DMS114 treated with DMSO at 0.1 percent for 48 hours (cell line): ENCODE data around the gene CAMK1D.

Source experiments
- DNase-seq: peaks from one replicate; lab custom pipeline; 2025; ENCODE audit not compliant: unreplicated experiment; lab: John Stamatoyannopoulos, UW

Gene CAMK1D

DNA sequence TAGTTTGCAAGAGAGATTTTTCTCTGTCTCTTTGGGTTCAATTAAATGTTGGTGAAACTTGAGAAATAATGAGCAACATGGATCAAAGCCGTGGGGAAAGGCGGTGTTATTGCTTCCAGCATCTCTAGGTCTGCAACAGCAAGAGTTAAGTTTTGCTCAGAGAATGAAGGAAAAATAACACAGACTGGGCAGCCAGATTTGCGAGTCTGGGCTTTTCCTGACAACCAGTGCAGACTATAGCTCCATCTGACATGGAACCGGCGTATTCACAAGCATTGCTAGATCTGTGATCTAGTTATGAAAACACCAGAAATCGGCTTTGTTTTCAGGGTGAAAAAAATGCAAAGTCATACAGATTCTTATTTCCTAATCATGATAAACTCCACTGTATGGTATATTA is 110.4 kb downstream of the CAMK1D start:
- DNase-seq, result no peak

DNA sequence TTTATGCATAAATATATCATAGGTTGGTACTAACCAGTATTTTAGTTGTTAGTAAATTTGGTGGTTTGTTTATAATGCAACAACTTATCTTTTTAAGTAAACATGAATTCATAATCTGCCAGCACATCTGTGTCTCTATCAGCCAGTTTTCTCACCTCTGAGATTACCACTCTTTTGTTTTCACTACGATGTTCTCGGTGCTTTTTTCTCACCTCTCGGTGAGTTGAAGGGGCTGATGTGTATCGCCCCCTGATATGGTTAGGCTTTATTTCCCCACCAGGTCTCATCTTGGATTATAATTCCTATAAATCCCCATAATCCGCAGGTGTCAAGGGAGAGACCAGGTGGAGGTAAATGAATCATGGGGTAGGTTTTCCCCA is 114.1 kb downstream of the CAMK1D start:
- DNase-seq, result no peak

DNA sequence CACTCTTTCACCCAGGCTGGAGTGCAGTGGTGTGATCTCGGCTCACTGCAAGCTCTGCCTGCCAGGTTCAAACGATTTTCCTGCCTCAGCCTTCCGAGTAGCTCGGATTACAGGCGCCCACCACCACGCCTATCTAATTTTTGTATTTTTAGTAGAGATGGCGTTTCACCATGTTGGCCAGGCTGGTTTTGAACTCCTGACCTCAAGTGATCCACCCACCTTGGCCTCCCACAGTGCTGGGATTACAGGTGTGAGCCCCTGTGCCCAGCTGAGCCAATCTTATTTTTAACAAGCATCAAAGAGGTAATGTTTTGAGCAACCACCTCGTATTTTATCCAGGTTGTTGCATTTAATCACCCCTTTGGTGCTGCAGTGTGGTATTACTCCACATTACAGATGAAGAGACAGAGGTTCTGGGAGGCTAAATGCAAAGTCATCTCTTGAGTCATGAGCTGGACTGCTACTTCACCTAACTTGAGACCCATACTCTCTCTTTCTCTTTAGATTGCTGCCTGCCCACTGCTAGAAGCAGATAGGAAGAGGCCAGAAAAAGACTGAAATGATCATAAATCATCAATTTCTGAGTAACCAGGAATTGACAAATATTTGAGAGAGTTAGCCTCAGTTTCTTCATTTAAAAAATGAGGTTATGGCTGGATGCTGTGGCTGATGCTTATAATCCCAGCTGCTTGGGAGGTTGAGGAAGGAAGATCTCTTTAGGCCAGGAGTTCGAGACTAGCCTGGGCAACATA is 116.2 kb downstream of the CAMK1D start:
- DNase-seq, result no peak

DNA sequence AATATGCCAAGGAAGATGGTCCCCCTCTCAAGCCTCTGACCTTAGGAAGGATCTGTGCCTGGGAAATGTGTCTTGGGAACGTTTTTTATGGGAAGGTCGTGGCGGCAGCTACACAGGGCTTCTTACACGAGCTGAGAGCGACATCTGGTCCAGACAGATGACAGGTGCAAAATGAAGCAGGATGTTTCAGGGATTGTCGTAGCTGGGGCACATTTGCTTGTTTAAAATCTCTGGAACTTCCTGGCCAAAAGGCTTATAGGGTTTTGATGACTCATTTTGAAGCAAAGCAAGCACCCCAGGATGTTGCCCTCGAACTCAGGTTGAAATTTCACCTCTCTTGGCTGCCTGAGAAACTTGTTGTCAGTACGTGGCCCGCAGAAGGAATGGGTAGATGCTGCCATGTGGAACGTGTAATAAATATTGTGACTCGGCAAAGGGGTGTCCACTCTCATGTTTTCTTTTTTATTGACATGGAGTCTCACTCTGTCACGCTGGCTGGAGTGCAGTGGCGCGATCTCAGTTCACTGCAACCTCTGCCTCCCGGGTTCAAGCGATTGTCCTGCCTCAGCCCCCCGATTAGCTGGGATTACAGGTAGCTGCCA is 117.5 kb downstream of the CAMK1D start:
- DNase-seq, result no peak

DNA sequence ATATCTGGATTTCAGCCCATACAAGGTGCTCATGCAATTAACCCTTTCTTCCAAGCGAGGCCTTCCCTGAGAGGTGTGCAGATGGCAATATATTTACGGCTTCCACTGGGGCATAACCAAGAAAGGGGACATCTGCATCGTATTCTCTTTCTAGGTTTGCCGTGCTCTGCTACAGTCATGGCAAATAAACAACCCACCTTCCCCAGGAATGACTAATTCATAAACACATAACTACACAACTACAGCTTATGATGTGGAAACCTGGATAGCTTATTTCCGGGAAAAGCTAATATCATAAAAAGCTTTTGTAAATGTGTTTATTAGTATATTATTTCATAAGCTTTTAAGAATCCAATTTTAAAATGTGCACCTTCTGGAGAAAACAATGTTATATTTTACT is 120.0 kb downstream of the CAMK1D start:
- no peak for DNase-seq

DNA sequence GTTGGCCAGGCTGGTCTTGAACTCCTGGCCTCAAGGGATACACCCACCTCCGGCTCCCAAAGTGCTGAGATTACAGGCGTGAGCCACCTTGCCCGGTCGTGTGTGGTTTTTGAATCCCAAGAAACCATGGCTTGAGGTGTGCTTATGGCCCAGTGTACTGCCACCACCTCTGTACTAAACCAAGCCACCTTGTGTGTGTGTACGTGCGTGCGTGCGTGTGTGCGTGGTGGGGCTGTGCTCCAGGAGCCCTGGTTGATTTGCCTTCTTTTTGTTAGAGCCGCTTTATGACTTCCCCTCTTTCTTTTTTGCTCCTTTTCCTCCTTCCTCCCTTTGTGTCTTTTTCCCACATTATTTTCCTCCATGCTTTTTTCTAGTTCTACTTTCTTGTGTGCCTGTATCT is 121.4 kb downstream of the CAMK1D start:
- DNase-seq, result no peak

DNA sequence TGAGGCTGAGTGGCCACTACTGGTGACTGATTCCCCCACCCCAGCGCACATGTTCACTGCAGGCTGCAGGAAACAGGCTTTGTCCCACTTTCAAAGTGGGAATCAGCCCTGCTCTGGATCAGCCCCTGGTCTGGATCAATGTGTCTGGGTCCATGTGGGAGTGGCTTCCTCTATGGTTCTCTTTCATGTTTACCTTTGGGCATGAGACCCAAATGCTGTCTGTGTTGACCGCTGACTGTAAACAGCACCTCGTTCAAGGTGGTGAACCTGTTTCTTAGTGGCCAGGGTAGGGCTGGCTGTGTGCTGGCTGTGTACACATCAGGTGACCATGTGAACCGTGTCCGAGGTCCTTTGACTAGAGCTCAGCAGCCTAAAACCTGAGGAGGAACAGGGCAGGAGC is 121.8 kb downstream of the CAMK1D start:
- no peak for DNase-seq

DNA sequence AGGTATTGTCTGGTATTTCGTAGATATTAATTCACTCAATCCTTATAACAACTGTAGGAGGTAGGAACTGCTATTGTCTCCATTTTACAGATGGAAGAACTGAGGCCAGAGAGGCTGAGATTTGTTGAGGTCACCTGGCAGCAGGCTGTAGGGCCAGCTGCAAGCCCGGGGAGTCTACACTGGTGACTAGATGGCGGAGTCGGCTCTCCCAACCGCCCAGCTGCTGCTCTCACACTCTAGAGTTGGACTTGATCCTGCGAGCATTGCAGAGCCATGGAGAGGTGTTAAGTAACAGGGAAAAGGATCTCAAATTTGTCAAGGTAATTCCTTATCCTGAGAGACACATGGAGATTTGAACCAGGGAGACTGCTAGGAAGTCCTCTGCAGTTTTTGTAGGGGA is 124.1 kb downstream of the CAMK1D start:
- DNase-seq, result no peak

DNA sequence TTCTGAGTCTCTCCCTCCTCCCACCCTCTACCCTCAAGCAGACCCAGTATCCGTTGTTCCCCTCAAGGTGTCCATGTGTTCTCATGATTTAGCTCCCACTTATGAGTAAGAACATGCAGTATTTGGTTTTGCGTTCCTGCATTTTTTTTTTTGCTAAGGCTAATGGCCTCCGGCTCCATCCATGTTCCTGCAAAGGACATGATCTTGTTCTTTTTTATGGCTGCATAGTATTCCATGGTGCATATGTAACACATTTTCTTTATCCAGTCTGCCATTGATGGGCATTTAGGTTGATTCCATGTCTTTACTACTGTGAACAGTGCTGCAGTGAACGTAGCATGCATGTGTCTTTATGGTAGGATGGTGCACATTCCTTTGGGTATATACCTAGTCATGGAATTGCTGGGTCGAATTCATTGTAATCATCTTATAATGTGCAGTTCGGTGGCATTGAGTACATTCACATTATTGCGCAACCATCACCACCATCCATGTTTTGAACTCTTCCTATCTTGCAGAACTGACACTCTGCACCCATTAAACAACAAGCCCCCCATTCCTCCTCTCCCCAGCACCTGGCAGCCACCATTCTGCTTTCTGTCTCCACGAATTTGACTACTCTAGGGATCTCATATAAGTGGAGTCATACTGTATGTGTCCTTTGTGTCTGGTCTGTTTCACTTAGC is 125.5 kb downstream of the CAMK1D start:
- DNase-seq, result no peak

DNA sequence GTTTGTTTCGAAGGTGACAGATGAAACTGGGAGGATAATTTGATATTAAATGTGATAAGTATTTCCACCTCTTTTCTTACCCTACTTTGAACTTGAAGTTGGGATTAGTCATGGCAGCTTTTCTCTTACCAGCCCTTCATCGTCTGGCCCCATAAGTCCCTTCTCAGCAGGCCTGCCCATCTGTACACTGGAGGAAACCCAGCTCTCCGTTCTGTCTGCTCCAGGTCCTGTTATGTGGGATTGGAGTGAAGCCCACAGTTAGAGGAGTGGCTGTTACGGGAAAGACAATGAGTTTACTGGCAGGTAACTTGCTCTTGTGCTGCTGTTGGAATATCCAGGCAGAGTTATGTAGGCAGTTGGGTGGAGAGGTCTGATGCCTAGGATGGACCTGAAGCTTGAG is 127.3 kb downstream of the CAMK1D start:
- no peak for DNase-seq

DNA sequence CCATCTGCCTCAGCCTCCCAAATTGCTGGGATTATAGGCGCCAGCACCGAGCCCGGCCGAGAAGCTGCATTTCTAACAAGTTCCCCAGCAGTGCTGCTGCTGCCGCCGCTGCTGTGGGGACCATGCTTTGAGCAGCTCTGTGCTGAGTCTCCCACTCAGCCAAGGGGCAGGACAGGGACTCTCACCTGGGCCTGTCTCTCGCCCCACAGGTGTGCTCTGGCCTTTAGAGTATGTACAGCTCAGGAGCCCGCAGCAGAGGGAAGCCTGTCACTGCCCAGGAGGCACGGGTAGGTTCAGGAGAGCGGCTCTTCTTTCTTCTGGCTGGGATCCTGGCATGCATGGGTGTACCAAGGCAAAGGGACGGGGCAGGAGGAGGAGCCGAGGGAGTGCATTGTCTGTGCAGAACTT is 130.1 kb downstream of the CAMK1D start:
- DNase-seq, result no peak

DNA sequence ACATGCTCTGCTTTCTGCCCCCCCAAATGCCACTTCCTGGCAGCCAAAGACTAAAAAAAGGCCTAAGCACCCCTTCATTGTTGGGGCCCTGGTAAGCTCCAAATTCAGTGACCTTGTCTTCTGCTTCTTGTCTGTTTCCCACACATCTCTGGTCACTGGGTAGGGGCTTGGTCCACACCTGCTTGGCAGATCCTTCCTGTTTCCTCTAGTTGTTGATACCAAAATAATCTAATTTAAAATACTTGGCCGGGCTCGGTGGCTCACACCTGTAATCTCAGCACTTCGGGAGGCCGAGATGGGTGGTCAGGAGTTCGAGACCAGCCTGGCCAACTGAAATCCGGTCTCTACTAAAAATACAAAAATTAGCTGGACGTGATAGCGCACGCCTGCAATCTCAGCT is 130.6 kb downstream of the CAMK1D start:
- DNase-seq, result no peak

DNA sequence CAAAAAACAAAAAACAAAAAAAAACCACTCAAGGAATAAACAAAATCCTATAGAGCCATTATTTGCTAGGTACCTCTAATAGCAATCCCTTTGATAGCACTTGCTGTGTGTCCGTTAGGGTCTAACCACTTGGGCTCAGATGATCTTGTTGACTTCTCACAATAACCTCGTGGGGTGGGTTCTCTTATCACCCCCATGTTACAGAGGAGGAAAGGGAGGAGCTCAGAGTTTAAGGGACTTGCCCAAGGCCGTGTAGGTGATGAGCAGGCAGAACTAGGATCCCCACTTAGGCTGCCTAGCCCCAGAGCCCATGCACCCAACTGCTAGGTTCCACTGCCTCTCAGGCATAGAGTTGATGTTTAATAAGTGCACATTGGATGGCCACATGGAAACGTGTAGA is 131.1 kb downstream of the CAMK1D start:
- DNase-seq, result no peak

DNA sequence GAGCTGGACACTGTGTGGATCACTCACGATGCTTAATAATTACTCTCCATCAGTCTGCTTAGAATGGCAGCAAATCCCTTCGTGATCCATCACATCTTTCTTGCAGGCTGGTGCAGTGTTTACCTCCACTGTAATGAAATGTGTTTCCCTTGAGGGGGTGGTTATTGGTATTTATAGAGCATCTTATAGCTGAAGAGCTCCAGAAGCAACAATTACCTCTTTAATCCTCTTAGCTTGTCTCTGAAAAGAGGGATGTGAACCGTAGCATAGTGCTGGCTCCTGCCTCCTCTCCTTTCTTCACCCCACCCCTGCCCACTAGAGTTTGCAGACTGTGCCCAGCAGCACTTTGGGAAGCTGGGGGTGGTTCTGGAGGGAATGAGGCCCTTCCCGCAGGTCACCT is 132.6 kb downstream of the CAMK1D start:
- DNase-seq, result no peak

DNA sequence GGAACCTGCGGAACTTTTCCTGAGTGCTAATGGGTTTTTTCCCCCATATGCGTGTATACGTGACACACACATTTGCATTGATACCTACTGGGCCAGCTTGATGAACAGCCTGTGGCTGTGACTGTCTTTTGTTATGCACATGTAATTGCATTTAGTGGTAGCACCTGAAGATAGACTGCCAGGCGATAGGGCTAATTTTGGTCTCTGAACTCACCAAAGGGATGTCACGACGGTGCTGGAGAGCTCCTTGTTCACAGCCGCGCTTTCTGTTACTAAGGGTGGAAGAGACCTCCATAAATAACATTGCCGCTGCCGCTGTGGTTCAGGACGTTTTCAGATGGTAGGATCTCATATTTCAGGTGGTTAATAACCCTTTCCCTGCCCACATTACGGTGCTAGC is 133.2 kb downstream of the CAMK1D start:
- no peak for DNase-seq

DNA sequence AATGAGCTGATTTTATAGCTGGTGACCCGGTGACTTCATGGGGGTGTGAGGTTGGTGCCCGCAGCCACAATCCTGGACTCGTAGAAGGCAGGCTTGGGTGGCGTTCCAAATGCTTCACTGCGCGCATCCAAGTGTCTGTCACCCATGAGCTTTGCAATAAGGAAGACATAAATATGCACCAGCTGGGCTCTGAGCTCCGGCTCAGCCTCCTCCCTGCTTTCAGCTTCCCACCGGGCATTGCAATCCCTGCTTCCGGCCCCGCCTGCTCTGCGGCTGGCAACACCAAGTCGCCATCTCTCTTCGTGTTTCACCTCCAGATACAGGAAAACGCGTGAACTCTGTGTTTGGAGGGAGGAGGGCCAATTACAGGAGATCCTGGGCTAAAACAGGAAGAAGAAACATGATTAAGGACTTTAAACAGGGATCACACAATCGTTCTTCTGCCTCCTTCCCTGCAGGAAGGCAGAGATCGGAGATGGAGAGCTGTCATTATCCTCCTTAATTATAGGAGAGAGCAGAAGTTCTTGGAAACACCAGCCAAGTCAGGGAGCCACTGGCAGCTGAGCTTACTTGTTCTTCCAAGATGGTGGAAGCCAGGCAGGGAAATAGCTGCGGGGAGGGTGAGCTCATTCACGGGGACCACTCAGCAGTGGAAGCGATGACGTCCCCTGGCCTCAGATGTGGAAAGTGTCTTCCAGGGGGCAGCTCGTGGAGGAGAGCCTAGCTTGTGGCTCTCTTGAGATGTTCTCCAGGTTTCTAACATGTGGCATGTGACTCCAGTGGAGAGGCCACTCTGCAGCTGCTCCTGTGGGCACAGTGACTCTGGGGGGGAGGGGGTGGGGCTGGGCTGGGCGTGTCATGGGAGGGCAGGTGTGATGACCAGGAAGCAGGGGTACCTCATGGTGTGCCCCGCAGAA is 134.9 kb downstream of the CAMK1D start:
- no peak for DNase-seq

DNA sequence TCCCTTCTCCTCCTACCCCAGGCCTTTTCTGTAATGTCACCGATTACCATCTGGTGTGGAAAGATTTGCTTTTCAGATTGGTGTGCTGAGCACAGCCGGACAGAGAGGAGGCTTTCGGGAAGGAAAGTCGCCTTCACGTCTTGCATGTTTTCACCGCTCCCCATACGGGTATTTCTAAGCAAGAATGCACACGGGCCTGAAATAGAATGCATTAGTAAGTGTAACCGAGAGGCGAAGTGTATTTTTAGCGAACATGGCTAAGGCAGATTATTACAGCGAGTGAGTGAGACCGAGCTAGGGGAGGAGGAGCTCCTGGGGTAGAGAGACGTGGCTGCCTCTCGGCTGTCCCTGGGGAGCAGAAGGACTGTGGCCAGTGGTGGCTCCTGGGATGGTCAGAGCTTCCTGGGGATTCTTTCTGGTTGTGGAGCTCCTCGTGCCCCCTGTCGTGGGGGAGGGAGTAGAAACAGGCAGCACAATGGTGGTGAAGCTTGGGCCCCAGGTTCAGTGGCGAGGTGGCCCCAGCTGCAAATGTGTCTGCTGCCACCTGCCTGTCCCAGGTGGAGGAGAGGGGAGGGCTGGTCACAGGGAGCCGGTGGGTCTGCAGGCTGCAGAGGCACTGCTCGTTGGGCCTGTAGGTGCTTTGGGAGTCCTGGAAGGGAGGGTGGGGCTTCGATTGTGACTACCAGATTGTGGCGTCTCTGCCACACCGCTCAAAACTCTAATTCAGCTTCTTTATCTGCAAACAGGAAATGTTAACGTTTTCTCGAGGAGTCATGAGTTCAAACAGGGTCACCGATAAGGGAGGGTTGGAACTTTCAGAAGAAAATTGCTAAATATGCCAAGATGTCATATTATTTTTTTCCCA is 135.8 kb downstream of the CAMK1D start:
- no peak for DNase-seq

DNA sequence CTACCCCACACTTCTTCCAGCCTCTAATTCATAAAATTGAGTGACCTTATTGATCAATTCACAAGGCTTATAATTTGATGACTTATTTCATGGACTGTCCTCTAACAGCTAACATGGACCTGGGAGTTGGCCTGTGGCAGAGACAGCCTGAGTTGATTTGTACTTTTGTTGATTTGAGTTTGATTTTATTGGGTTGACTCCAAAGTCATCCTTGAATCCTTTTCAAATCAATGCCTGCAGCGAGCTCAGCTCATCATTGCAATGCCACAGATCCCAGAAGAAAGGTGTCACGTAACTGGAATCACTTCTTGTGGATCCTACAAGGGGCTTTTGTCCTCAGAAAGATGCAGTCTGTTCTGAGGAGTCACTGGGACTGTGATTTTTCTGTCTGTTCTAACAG is 138.0 kb downstream of the CAMK1D start:
- DNase-seq, result no peak

DNA sequence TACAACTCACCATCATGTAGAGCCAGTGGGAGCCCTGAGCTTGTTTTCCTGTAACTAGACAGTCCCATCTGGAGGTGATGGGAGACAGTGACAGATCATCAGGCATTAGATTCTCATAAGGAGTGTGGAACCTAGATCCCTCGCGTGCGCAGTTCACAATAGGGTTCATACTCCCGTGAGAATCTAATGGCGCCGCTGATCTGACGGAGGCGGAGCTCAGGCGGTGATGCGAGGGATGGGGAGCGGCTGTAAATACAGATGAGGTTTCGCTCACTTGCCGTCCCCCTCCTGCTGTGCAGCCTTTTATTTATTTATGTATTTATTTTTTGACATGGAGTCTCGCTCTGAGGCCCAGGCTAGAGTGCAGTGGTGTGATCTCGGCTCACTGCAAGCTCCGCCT is 139.3 kb downstream of the CAMK1D start:
- DNase-seq, result no peak

DNA sequence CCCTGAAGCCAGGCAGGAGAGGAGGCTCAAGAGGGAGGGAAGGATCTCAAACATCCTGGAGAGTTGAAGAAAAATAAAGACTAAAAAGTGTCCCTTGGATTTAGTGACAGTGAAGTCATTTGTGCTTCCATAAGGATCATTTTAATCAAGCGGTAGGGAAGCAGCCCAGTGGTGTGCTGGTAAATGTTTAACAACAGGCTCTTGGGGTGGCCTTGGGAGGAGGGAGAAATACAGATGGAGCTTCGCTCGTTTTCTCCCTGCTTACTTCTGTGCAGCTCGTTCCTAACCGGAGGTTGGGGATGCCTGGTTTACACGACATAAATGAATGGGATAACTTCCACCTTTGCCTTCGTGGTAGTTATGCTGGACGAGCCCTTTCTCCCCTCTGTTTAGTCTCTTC is 140.0 kb downstream of the CAMK1D start:
- no peak for DNase-seq

DNA sequence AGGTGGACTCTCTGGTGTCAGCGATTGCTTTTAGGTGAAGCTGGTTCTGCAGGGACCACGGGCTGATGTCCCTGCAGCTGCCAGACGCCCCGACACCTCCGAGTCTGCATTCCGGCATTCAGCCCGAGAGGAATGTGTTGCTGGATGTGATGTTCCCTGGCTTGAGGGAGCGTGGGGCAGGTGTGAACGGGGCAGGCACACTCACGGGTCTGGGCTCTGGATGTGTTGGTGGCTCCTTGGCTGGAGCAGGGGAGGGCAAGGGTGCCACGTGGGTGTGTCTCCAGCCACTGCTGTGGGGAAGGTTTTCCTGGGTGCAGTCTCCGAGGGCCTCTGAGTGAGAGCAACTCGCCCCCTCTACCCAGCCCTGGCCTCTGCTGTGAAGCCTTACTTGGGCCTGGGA is 140.5 kb downstream of the CAMK1D start:
- no peak for DNase-seq
